ENCODE data around the gene ACVR2A.

ACVR2A gene

DNA sequence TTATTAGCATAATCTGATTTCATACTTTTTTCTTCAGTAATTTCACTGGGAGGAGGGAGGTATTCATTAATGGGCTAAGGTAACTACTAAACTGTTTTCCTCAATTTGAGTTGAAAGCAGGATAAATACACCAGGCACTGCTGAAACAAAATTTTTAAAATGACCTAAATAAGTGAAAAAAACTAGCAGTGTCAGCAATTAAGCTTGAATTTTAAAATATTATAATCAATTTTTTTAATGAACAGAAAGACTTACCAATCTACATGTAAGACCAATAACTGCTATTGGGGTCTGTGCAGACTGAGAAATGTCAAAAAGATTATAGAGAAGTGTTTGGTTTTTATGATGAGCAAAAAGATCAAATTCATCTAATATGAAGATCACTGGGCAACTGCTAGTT lies 107.3 kb downstream of the ACVR2A start:
- TF ChIP-seq SIN3A (IDR thresholded peaks at IDR 0.05; ENCODE audit: borderline replicate concordance, insufficient read depth, low read length) = no peak

DNA sequence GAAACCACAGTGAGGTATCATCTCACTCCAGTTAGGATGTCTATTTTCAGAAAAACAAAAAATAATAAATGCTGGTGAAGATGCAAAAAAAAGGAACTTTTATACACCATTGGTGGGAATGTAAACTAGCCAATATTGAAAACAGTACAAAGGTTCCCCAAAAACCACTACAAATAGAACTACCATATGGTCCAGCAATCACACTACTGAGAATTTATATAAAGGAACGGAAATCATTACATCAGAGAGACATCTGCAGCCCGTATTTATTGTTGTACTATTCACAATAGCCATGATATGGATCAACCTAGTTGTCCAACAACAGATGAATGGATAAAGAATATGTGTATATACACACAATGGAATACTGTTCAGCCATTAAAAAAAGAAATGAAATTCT lies 123.7 kb downstream of the ACVR2A start:
- no peak for TF ChIP-seq POLR2AphosphoS5 (IDR thresholded peaks at IDR 0.05; ENCODE audit: low read depth, low read length)
- no peak for TF ChIP-seq TAF1 (IDR thresholded peaks at IDR 0.05; ENCODE audit: borderline replicate concordance, insufficient read depth, low read length)
- TF ChIP-seq SIN3A (IDR thresholded peaks at IDR 0.05; ENCODE audit: borderline replicate concordance, insufficient read depth, low read length) = no peak
- TF ChIP-seq, protein P1, sequence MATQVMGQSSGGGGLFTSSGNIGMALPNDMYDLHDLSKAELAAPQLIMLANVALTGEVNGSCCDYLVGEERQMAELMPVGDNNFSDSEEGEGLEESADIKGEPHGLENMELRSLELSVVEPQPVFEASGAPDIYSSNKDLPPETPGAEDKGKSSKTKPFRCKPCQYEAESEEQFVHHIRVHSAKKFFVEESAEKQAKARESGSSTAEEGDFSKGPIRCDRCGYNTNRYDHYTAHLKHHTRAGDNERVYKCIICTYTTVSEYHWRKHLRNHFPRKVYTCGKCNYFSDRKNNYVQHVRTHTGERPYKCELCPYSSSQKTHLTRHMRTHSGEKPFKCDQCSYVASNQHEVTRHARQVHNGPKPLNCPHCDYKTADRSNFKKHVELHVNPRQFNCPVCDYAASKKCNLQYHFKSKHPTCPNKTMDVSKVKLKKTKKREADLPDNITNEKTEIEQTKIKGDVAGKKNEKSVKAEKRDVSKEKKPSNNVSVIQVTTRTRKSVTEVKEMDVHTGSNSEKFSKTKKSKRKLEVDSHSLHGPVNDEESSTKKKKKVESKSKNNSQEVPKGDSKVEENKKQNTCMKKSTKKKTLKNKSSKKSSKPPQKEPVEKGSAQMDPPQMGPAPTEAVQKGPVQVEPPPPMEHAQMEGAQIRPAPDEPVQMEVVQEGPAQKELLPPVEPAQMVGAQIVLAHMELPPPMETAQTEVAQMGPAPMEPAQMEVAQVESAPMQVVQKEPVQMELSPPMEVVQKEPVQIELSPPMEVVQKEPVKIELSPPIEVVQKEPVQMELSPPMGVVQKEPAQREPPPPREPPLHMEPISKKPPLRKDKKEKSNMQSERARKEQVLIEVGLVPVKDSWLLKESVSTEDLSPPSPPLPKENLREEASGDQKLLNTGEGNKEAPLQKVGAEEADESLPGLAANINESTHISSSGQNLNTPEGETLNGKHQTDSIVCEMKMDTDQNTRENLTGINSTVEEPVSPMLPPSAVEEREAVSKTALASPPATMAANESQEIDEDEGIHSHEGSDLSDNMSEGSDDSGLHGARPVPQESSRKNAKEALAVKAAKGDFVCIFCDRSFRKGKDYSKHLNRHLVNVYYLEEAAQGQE (IDR thresholded peaks at IDR 0.05; ENCODE audit: insufficient read depth in 1 of 2, low read depth in 2 of 2, low read length in 2 of 2) = no peak
- TF ChIP-seq FOXP2 (optimal IDR thresholded peaks at IDR 0.05; ENCODE audit: borderline replicate concordance, extremely low read depth, extremely low read length, insufficient read depth) = no peak

DNA sequence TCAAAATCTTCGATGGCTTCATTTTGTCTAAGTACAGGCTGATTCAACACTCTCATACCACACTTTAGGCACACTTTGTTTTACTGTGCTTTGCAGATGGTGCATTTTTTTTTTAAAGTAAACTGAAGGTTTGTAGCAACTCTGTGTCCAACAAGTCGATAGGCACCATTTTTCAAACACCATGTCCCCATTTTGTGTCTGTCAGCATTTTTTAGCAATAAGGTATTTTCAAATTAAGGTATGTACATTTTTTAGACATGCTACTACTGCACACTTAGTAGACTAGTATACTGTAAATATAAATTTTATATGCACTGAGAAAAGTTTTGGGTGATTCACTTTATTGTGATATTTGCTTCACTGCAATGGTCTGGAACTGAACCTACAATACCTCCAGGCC lies 131.3 kb downstream of the ACVR2A start:
- TF ChIP-seq FOXP2 (optimal IDR thresholded peaks at IDR 0.05; ENCODE audit: borderline replicate concordance, extremely low read depth, extremely low read length, insufficient read depth) (no peak), TAF1 (IDR thresholded peaks at IDR 0.05; ENCODE audit: borderline replicate concordance, insufficient read depth, low read length) (no peak), POLR2AphosphoS5 (IDR thresholded peaks at IDR 0.05; ENCODE audit: low read depth, low read length) (no peak)

DNA sequence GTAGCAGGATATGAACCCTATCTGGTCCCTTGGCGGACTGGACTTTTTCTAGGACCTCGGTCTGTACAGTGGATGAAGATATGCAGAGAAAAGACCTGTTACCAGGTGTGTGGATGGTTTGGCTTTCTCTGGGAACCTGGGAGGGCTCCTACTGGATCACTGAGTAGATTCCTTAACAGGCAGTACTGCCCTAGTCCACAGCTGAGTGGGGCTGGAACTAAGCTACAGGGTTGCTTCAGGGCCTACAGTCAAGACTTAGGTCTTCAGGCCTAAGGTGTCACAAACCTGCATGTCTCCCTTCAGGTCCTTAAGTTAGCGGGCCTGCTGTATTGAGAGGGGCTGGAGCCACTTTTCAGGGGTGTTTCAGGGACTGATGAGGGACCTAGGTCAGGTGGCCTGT lies 132.8 kb downstream of the ACVR2A start:
- no peak for TF ChIP-seq SIN3A (IDR thresholded peaks at IDR 0.05; ENCODE audit: borderline replicate concordance, insufficient read depth, low read length)
- TF ChIP-seq, protein P1 (IDR thresholded peaks at IDR 0.05; ENCODE audit: insufficient read depth in 1 of 2, low read depth in 2 of 2, low read length in 2 of 2) = no peak
- TF ChIP-seq POLR2AphosphoS5 (IDR thresholded peaks at IDR 0.05; ENCODE audit: low read depth, low read length) = no peak
- TF ChIP-seq TAF1 (IDR thresholded peaks at IDR 0.05; ENCODE audit: borderline replicate concordance, insufficient read depth, low read length) = no peak
- TF ChIP-seq FOXP2 (optimal IDR thresholded peaks at IDR 0.05; ENCODE audit: borderline replicate concordance, extremely low read depth, extremely low read length, insufficient read depth) = no peak

Measured in PFSK-1 (cell line).